PC-9 (cell line): ENCODE measurements around the gene DNM3. TPM values are rescaled to one million over a fixed set of nuclear protein-coding genes. Genes with fewer than 3 reads are reported as not detected.

Source experiments
- BruUV-seq: library from RNA; stranded (reverse); fragments of 400-500 nt; replicated peaks from 2 replicates; lab custom pipeline; 2021; lab: Mats Ljungman, UMichigan
- CTCF ChIA-PET: fragments of 300-600 bp; sonication (Branson Sonifier 250); formaldehyde crosslinking; loops from one replicate; lab custom pipeline; 2022; ENCODE audit warnings: antibody characterized with exemption; lab: Charles Lee
- POLR2A ChIA-PET: fragments of 300-600 bp; sonication (Branson Sonifier 250); formaldehyde crosslinking; loops from one replicate; lab custom pipeline; 2022; ENCODE audit warnings: antibody characterized with exemption; ENCODE audit not compliant: unreplicated experiment; lab: Charles Lee
- DNase-seq, 2 experiments: peaks; one replicate each; pipeline versions ENCODE4 v3.0.0 to v3.0.0-alpha.2; 2015 to 2022; ENCODE audit warnings: mixed read lengths in 1 of 2
- H2AFZ ChIP-seq: fragments of 200-600 bp; sonication (generic); 2 replicates; pipeline ENCODE4 v1.8.1; 2017; ENCODE audit warnings: antibody characterized with exemption
- H3F3A ChIP-seq: fragments of 200-600 bp; sonication (generic); 2 replicates; pipeline ENCODE4 v1.8.1; 2017; ENCODE audit warnings: antibody characterized with exemption, mild to moderate bottlenecking, low read depth; ENCODE audit not compliant: insufficient read depth
- H3K27ac ChIP-seq: fragments of 200-600 bp; sonication (generic); 2 replicates; pipeline ENCODE4 v1.6.1; 2016; ENCODE audit warnings: mixed run types
- H3K27me3 ChIP-seq: fragments of 200-600 bp; sonication (generic); 2 replicates; pipeline ENCODE4 v1.6.1; 2016; ENCODE audit warnings: low read depth, mixed run types; ENCODE audit not compliant: insufficient read depth
- H3K36me3 ChIP-seq: fragments of 200-600 bp; sonication (generic); 2 replicates; pipeline ENCODE4 v1.6.1; 2016; ENCODE audit warnings: low read depth, mixed run types
- H3K4me1 ChIP-seq: fragments of 200-600 bp; sonication (generic); replicated peaks from 2 replicates; pipeline ENCODE4 v1.6.1; 2016; ENCODE audit warnings: mixed run types; ENCODE audit not compliant: insufficient read depth
- H3K4me2 ChIP-seq: fragments of 200-600 bp; sonication (generic); 2 replicates; pipeline ENCODE4 v1.6.1; 2017; ENCODE audit warnings: mixed run types
- H3K4me3 ChIP-seq: fragments of 200-600 bp; sonication (generic); 2 replicates; pipeline ENCODE4 v1.6.1; 2016; ENCODE audit warnings: mixed run types
- H3K79me2 ChIP-seq: fragments of 200-600 bp; sonication (generic); 2 replicates; pipeline ENCODE4 v1.6.1; 2017; ENCODE audit warnings: low read depth, mixed run types
- H3K9me2 ChIP-seq: fragments of 200-600 bp; sonication (generic); 2 replicates; pipeline ENCODE4 v1.8.1; 2017; ENCODE audit warnings: mild to moderate bottlenecking; ENCODE audit not compliant: insufficient read depth
- H3K9me3 ChIP-seq: fragments of 200-600 bp; sonication (generic); 2 replicates; pipeline ENCODE4 v1.8.1; 2016; ENCODE audit warnings: low read depth; ENCODE audit not compliant: insufficient read depth
- H4K20me1 ChIP-seq: fragments of 200-600 bp; sonication (generic); 2 replicates; pipeline ENCODE4 v1.8.1; 2017; ENCODE audit not compliant: insufficient read depth
- EZH2 ChIP-seq: fragments of 200-600 bp; sonication (generic); IDR thresholded peaks from 2 replicates; pipeline ENCODE4 v1.8.0; 2017; ENCODE audit warnings: antibody characterized with exemption, low read depth
- intact Hi-C: fragments of 100-400 bp; cut with micrococcal nuclease; formaldehyde crosslinking; loops from one replicate; pipeline ENCODE4 v1.10.0; 2022; ENCODE audit not compliant: unreplicated experiment
- total RNA-seq: library from RNA; stranded (reverse); gene quantifications from 2 replicates; pipeline ENCODE4 v1.2.3, GENCODE V29; 2021
- TF ChIP-seq, protein P1 (sequence below): fragments of 200-600 bp; sonication (generic); conservative IDR thresholded peaks from 2 replicates; pipeline ENCODE4 v1.6.1; 2017; ENCODE audit warnings: mixed run types, antibody characterized with exemption, mild to moderate bottlenecking, moderate library complexity

The DNM3 gene
- total RNA-seq, 1 experiment from 2014 or later: 1.7 TPM

DNA sequence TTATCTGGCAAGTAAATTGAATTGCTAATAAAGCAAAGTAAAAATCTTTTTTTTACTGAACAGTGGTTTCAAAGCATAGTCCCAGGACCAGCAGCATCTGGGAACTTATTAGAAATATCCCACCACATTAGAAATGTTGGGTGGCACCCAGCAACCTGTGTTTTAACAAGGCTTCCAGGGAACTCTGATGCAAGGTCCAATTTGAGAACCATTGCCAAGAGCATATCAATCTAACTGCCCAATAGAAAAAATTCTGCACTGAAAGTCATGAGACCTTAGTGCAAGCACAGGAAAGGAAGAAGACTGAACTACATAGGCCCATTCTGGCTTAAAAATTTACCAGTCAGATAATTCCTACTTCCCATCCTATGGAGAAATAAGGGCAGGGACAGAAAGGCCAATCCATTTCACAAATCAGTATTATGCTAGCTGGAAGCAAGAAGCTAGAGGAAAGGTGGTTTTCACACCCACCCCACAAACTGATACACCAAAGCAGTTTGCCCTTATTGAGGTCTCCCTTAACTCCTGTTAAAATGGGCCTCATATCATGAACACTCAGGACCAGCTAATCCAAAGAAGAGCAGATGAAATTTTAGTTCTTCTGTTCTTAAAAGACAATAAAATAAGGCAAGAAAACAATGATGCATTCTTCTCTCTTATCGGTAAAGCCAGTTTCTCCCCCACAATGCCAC, 561.7 kb downstream of the DNM3 start:
- Histone ChIP-seq H4K20me1 (no peaks in the 10 kb centered on the region), H3K27ac (no peak overlapping the region), H3K36me3 (no peaks in the 10 kb centered on the region), H3K4me3 (no peak overlapping the region), H3F3A (no peaks in the 10 kb centered on the region), H3K27me3 (no peaks in the 10 kb centered on the region), H2AFZ (no peak overlapping the region), H3K4me1 (no peaks in the 10 kb centered on the region), H3K9me3 (peaks cover 3% of the 10 kb centered on the region; the same call in 1 of the 2 replicates), H3K9me2 (0 out of 2 replicates have a peak, but pooled peaks cover 9% of the 10 kb centered on the region), H3K4me2 (no peak overlapping the region), H3K79me2 (no peaks in the 10 kb centered on the region)
- ChIA-PET CTCF (interaction anchor here (0.6 kb wide), 1 partner anchor 266 kb away, joined by 4 read pairs; no protein-coding TSS in a partner anchor), POLR2A (no interaction called here)
- intact Hi-C loops: no loop called here
- TF ChIP-seq, protein P1, sequence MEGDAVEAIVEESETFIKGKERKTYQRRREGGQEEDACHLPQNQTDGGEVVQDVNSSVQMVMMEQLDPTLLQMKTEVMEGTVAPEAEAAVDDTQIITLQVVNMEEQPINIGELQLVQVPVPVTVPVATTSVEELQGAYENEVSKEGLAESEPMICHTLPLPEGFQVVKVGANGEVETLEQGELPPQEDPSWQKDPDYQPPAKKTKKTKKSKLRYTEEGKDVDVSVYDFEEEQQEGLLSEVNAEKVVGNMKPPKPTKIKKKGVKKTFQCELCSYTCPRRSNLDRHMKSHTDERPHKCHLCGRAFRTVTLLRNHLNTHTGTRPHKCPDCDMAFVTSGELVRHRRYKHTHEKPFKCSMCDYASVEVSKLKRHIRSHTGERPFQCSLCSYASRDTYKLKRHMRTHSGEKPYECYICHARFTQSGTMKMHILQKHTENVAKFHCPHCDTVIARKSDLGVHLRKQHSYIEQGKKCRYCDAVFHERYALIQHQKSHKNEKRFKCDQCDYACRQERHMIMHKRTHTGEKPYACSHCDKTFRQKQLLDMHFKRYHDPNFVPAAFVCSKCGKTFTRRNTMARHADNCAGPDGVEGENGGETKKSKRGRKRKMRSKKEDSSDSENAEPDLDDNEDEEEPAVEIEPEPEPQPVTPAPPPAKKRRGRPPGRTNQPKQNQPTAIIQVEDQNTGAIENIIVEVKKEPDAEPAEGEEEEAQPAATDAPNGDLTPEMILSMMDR: no peak
- no peak for TF ChIP-seq EZH2
- no TSS peak for BruUV-seq
- no peak for DNase-seq

DNA sequence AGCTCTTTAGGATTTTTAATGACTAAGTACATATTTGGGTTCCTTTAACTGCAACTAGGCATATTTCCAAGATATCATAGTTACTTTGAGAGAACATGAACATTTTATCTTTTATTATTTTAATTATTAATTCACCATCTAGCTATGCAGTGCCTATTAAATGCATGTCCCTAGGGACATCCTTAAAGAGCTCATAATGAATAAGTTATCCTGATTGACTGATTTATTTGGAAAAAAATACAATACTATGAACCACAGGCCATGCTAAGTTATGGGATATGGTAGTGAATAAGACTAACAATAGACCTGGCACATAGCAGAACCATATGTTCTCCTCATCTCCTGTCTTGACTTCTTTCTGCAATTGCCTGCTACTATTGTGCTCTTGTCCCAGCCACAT, 562.8 kb downstream of the DNM3 start:
- Histone ChIP-seq H2AFZ (no peak overlapping the region), H3K27ac (no peak overlapping the region), H3K36me3 (no peaks in the 10 kb centered on the region), H3K4me3 (no peak overlapping the region), H3K4me1 (no peaks in the 10 kb centered on the region), H4K20me1 (no peaks in the 10 kb centered on the region), H3K9me2 (0 out of 2 replicates have a peak, but pooled peaks cover 9% of the 10 kb centered on the region), H3K27me3 (no peaks in the 10 kb centered on the region), H3F3A (no peaks in the 10 kb centered on the region), H3K79me2 (no peaks in the 10 kb centered on the region), H3K4me2 (no peak overlapping the region), H3K9me3 (peaks cover 3% of the 10 kb centered on the region; the same call in 1 of the 2 replicates)
- no TSS peak for BruUV-seq
- POLR2A ChIA-PET: interaction anchor here (0.5 kb wide), 1 partner anchor 53 kb away, joined by 6 read pairs; no protein-coding TSS in a partner anchor
- TF ChIP-seq, protein P1: no peak
- TF ChIP-seq EZH2: no peak
- intact Hi-C loops: no loop called here
- CTCF ChIA-PET: interaction anchor here (0.6 kb wide), 1 partner anchor 401 kb away, joined by 5 read pairs; no protein-coding TSS in a partner anchor
- DNase-seq: no peak

DNA sequence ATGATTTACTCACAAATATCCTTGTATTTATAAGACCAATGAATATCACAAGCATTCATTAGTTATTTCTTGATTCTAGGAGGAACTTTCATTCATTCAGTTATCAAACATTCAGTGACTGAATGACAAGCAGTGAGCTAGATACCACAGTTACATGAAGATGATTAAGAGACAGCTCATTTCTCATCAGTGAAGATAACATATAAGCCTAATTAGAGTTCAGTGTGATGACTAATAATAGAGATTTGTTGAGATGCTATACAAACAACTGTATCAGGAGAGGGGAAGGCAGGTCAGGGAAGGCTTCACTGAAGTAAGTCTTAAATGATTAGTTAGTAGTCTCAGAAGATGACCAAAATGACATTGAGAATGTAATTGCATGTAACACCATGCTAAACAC, 564.6 kb downstream of the DNM3 start:
- Histone ChIP-seq H3K36me3 (no peaks in the 10 kb centered on the region), H3K4me1 (no peaks in the 10 kb centered on the region), H3K4me3 (no peak overlapping the region), H3K4me2 (no peak overlapping the region), H3K27ac (no peak overlapping the region), H2AFZ (no peak overlapping the region), H3F3A (no peaks in the 10 kb centered on the region), H3K79me2 (no peaks in the 10 kb centered on the region), H3K27me3 (no peaks in the 10 kb centered on the region), H3K9me2 (0 out of 2 replicates have a peak, but pooled peaks cover 9% of the 10 kb centered on the region), H4K20me1 (no peaks in the 10 kb centered on the region), H3K9me3 (peaks cover 3% of the 10 kb centered on the region; the same call in 1 of the 2 replicates)
- intact Hi-C loops: loop anchor here (5.0 kb wide), 1 partner anchor 604 kb away; no protein-coding TSS in a partner anchor
- POLR2A ChIA-PET: no interaction called here
- CTCF ChIA-PET: no interaction called here
- DNase-seq: no peak
- no peak for TF ChIP-seq EZH2
- TF ChIP-seq, protein P1: no peak
- no TSS peak for BruUV-seq
